Measurements from ENCODE around the gene TRAPPC1.

Gene TRAPPC1

DNA sequence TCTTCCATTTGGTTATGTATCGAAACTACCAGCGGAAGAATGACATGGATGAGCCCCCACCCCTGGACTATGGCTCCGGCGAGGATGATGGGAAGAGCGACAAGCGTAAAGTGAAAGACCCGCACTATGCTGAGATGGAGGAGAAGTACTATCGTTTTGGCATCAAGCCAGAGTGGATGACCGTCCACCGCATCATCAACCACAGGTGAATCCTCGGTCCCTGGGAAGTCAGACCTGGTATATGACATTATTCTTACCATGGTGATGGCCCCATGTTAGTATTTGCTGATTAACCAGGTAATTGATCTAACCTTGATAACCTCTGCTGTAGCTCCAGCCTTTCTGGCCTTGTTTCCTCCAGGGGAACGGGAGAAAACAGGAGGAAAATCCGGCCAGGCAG lies 34.7 kb downstream of the TRAPPC1 start:
- no peak for DNase-seq

DNA sequence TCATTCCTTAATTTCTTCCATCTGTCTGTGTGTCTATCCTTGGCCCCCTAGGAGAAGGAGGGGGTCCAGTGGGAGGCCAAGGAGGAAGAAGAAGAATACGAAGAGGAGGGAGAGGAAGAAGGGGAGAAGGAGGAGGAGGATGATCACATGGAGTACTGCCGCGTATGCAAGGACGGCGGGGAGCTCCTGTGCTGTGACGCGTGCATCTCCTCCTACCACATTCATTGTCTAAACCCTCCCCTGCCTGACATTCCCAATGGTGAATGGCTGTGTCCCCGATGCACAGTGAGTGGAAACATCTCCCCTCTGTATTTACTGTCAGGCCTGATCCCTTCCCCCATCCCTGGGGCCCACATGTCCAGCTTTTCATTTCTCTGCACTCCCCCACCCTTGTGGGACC lies 36.9 kb downstream of the TRAPPC1 start:
- no peak for DNase-seq

DNA sequence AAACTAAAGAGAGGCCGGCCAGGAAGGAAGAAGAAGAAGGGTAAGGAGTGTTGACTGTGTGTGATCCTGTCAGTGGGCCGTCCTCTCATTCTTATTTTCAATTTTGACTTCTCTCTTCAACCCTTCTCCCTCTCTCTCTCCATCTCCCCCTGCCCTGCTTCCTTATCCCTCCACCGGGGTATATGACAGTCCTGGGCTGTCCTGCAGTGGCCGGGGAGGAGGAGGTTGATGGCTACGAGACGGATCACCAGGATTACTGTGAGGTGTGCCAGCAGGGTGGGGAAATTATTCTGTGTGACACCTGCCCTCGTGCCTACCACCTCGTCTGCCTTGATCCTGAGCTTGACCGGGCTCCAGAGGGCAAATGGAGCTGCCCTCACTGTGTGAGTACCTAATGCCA lies 37.5 kb downstream of the TRAPPC1 start:
- no peak for DNase-seq

DNA sequence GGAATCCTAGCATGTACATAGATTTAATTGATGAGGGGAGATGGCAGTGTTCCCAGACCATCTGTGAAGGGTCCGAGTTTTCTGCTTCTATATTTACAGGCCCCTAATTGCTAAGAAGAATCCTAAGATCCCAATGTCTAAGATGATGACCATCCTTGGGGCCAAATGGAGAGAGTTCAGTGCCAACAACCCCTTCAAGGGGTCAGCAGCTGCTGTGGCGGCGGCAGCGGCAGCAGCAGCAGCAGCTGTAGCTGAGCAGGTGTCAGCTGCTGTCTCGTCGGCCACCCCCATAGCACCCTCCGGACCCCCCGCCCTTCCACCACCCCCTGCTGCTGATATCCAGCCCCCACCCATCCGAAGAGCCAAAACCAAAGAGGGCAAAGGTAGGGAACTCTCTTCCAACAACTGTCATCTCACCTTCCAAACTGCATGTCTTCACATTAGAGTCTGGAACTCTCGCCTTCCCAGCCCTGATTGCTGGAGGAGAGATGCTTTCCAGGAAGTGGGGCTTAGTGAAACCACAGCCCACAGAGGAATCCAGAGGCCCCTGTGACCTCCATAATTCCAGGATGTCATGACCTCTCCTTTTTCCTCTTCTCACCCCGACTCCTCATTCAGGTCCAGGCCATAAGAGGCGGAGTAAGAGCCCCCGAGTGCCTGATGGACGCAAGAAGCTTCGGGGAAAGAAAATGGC lies 38.4 kb downstream of the TRAPPC1 start:
- DNase-seq = no peak

DNA sequence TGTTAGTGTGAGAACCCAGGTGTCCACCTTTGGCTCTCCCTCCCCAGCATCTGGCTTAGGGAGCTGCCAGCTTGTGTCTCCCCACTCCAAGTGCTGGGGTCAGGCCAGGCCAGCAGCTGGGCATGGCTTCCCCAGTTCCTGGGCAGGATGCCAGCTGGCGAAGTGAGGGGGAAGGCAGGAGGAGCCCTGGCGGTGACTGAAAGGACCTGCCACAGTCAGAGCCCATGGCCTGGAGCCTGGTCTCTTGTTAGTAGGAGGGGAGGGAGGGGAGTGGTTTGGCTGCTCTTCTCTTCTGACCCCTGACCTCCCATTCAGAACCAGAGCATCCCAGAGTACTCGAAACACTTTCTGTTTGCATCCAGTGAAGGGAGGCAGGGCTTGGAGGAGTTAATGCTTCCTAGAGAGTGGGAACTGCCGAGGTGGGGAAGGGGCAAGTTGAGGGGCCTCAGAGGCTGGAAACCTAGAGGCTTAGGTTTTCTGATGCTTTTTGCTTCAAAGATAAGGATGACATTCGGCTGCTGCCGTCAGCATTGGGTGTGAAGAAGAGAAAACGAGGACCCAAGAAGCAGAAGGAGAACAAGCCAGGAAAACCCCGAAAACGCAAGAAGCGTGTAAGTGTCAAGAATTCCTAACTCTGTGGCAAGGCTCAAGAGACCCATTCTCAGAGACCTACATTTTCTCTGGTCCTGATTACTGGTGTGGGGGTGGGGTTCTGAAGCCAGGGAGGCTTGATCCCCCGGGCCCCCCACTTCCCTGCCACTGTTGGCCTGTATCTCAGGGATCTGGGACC lies 42.4 kb downstream of the TRAPPC1 start:
- DNase-seq = peak; percentile 72

DNA sequence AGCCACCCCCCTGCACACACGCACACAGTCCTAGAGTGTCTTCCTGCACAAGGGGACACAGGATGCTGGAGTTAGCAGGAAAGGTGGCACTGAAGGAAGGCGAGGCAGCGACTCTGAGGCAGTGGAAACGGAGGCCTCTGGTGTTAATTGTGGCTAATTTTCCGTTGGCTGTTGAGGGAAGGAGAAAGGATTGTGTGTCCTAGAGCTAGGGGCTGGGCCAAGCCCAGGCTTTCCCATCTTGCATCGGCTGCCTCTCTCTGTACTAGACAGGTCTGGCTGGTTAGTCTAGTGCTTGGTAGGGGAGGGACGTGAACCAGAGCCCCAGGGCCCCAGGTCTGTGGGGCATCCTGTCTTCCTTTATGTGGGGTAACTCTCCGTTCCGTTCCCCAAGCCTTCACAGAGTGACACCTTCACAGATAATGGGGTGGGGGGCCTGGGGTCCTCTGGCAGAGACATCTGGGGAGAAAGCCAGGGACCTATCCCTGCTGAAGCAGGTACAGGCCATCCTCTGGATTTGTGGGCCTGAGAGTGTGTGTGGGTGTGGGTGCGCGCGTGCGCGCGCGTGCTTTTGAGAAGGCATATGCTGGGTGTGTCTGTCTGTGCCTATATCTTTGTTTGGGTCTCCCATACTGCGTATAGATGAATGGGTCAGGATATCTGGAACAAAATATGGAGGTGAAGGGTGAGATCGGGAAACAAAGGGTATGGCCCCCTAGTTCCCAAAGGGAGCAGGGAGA lies 43.4 kb downstream of the TRAPPC1 start, which contains the start of gene CHD3:
TSS of gene CHD3 (plus strand) at position 606 of the 737 bp plus-strand sequence. CDS start 212 bp downstream, outside the sequence.
- peak; percentile 28 for DNase-seq

DNA sequence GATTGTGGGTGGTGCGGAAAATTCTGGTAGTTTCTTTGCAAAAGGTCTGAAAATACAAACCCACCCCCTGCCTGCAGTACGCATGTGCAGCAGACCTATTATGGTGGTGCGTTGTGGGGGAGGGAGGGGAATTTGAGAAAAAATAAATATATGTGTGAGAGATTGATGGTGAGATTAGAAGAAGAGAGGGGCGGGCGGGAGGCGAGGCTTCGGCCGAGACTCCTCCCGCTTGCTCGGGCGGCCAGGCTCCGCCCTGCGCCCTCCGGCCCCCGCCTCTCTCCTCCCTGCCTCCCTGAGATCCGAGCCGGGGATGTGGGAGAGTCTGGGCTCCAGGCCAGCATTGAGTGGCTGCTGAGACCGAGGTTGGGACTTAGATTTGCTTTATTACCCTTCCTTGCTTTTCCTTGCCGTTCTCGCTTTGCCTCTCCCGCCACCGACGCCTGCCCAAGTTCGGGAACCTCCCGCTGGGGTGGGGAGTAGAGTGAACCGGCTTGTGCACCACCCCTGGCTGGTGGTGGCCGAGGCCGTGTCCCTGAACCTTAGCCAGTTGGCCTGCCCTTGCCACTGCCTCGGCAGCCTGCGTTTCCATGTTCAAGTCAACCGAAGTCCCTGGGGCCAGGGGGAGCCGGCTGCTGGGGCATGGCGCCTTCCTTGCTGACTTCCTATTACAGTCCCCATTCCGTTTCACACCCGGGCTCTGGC lies 44.1 kb downstream of the TRAPPC1 start:
- DNase-seq = peak; percentile 79

DNA sequence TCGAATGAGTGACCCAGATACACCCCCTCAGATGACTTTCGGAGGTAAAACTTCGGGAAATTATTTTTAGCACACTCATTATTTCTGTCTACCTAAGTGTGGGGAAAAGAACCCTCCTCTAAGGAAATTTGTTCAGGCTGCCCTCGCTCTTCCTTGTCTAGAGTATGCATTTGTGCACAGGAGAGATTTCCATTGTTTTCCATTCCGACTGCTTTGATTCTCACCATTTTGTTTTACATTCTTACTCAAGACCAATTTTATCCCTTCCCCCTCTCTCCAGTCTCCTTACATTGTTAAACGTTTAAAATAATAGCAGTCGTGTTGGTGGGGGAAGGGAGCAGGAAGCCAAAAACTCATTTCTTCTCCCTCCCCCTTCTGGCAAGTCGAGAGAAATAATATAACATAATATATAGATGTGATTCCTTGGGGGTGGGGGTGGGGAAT lies 44.7 kb downstream of the TRAPPC1 start:
- DNase-seq = no peak

DNA sequence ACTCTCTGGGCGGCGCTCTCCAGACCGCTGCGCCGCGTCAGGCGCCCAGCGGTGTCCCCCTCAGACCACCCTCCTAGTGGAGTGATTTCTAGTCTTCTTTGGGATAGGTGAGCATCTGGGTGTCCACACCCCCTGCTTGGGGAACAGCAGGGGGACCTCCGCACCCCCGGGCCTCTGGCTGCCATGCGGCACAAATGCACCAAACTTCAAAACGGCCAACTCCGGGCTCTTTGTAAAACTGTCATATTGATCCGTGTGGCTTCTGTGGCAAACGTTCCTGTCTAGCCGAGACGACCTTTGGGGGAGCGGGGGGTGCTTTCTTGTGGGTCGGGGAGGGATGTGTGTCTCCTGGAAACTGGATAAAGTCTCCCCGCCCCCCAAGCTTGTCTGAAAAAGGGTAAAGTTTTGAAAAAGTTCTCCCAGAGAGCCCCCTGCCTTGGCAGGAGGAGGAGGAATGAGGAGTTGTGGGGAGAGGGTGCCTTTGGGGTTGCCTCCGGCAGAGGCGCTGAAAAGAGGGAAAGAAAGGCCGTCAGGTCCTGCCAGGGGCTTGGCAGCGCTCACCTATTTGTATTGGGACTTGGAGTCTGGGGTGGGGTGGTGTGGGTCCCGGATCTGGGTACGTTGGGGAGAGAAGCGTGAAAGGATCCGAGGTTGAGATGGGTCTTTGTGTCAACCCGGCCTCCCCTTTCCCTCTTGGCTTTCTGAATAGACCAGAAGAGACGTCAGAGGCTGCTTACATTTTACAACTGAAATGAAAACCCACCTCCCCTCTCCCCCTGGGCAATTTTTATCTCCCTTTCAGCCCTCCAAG lies 45.3 kb downstream of the TRAPPC1 start:
- DNase-seq = peak; percentile 28

DNA sequence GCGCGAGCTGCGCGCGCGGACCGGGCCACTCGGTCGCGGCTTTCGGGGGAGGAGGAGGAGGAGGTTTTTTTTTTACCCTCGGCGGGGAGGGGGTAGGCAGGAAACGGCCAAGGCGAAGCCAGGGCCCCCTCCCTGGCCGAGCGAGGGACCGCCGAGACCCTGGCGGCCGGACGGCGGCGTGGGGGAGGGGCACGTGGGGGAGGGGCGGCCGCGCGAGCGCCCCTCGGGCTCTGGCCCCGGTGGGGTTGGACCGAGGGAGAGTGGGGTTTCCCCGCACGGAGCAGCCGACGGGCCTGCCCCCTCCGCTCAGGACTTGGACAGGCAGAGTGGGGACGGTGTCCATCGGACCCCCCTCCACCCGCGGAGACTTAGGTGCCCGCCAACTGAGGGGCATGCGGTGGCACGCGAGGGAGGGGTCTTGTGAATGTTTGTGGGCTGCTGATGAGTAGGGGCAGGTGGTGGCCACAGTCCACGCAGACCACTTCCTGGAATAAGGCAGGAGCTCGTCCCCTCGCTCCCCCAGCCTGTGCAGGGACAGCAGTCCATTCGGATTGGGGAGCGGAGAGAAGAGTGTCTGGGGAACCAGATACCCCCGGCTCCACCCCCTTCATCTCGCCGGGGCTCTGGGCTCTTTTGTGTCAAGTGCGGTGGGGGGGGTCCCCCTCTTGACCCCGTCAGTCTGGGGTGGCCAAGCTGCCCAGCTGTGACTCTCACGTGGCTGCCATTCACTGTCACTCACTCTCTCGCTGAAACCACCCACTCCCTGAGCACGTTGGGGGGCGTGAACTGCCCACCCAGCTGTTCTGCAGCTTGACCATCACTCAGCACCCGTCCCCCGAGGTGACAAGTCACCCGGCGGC lies 46.1 kb downstream of the TRAPPC1 start:
- peak; percentile 60 for DNase-seq

DNA sequence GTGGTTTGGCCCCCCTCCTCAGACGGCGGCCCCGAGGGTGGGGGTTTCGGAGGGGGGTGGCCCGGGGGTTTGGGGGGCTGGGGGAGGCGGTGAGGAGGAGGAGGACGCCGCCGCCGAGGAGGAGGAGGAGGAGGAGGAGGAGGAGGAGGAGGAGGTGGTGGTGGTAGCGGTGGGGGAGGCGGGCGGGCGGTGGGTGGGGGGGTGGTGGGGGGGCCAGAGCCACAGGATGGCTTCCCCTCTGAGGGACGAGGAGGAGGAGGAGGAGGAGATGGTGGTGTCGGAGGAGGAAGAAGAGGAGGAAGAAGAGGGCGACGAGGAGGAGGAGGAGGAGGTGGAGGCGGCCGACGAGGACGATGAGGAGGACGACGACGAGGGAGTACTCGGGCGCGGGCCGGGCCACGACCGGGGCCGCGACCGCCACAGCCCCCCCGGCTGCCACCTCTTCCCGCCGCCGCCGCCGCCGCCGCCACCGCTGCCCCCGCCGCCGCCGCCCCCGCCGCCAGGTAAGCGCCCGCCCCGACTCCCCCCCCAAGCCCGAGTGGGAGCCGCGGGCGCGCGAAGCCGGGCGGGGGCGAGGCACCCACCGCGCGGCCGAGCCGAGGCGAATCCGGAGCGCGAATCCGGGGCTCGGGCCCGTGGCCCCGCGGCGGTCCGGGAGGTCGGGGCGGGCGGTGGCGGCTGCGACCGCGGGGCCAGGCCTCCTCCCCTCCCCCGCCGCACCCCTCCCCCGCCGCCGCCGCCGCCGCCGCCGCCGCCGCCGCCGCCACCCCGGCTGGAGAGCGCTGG lies 47.0 kb downstream of the TRAPPC1 start:
- no peak for DNase-seq

DNA sequence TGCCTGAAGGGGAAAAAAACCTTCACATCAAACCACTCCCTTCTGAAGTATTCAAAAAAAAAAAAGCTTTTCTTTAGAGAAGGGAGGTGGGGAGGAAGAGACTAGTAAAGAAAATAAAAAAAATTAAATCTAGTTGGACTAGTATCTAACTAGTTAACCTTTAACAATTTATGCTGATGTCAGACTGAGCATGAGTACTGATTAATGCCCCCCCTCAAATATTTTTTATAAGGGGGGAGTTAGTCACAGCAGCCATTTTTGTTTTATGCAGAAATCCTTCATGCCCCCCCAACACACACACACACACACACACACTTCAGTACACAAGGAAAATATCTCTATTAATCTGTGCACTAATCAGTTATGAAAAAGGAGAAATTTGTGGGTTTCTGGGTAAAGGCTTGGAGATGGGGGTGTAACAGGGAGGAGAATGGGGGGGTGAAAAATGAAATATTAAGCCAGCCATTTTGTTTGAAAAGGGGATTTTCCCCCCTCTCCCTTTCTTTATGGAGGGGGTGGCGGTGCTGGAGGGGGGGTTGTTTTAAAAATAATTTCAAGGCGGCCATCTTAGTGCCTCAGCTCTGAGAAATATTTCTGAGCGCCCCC lies 47.9 kb downstream of the TRAPPC1 start:
- no peak for DNase-seq

DNA sequence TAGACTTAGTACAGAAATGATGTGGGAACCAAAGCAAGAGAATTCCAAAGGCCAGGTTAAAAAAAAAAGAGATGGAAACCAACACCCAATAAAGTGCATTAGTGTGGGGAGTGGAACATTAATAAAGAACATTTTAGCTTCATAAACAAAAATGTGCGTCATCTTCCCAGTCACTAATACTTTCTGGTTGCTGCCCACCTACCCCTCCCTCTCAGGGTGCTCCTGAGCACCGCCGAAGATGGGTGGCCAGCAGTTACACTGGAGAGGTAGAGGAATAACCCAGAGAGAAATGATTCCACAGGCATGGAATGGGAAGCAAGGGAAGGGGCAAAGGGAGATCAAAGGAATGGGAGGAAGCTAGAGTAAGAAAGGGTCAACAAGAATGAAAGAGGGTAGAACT lies 49.1 kb downstream of the TRAPPC1 start:
- DNase-seq = no peak

DNA sequence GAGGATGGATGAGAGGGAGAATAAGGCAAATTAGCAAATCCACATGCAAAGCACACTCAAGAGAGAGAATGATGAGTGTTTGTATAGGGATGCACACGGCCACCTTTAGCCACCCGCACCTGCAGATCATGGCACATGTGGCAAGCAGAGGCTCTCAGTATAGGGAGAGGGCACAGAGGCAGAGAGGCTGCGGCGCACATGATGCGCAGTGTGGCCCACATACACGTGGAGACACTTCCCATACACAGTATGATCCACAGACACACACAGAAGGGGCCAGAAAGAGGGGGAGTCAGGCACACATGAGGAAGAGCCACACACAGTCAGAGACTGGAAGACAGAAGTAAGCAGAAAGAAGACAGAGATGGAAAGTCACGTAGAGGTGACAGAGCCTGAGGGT lies 49.7 kb downstream of the TRAPPC1 start:
- no peak for DNase-seq

DNA sequence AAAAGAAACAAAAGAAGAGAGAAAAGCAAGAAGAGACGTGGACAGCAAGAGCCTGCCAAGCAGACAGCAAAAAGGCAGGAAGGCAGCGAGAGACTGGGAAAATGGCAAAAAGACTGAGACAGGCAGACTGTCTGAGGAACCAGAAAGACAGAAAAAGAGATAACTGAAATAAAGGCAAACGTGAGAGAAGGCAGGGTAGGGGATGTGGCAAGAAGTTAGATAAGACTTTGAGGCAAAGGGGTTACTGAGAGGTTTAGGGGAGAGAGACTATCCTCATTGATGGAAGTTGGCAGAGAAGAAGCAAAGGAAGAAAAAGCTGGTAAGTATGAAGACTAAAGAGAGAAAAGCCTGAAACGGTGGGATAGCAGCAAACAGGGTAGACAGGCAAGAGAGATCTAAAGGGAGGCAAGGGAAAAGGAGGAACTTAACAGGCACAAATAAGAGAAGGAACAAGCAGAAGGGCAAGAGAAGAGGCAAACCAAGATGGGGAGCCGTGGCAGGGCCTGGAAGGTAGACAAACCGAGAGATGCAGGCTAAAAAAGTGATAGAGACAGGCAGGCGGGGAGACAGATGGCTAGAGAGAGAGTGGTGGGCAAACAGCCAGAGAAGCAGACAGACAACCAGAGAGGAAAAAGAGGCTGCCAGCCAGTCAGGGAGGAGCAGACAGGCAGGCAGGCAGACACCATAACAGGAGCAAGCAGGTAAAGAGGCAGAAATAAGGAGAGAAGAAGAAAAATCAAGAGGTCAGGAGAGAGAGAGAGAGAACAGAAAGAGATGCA lies 50.3 kb downstream of the TRAPPC1 start:
- DNase-seq = peak; percentile 21
